Measurements from ENCODE around the gene ALAS1. TPM values are rescaled to one million over a fixed set of nuclear protein-coding genes. Genes with fewer than 3 reads are reported as not detected.

Gene ALAS1
- total RNA-seq, 1 experiment from 2014 or later: 41.6 TPM

GRCh38 chr3:52256159-52256558, 58.2 kb downstream of the ALAS1 start:
- Histone ChIP-seq H3K9me3 (ENCODE audit: low read length) (no peaks in the 10 kb centered on the region), H3K4me1 (ENCODE audit: low read length) (peaks cover 36% of the 10 kb centered on the region), H3K79me2 (ENCODE audit: low read length) (peaks cover 22% of the 10 kb centered on the region; the same call in 1 of the 2 replicates), H3K27ac (ENCODE audit: low read length) (no peak overlapping the region), H3K4me3 (ENCODE audit: low read length) (no peak overlapping the region), H4K20me1 (ENCODE audit: insufficient read depth, low read depth, low read length) (peaks cover 24% of the 10 kb centered on the region; the same call in 1 of the 2 replicates), H2AFZ (ENCODE audit: low read length) (no peak overlapping the region), H3K36me3 (ENCODE audit: insufficient read depth, low read length) (peaks cover 64% of the 10 kb centered on the region), H3K9me2 (replicated peaks; ENCODE audit: insufficient read depth, low read length) (no peaks in the 10 kb centered on the region), H3K4me2 (ENCODE audit: low read depth, low read length, poor library complexity, severe bottlenecking) (no peak overlapping the region), H3K27me3 (ENCODE audit: low read length) (no peaks in the 10 kb centered on the region), H3K9ac (ENCODE audit: low read length) (no peak overlapping the region)
- no peak for DNase-seq

- no peaks in the 10 kb centered on the region for H3K9me3 ChIP-seq (ENCODE audit: low read length)
- H3K4me1 ChIP-seq (ENCODE audit: low read length): peaks cover 36% of the 10 kb centered on the region
- no peaks in the 10 kb centered on the region for H3K27me3 ChIP-seq (ENCODE audit: low read length)
- H3K27ac ChIP-seq (ENCODE audit: low read length): no peak overlapping the region
- H4K20me1 ChIP-seq (ENCODE audit: insufficient read depth, low read depth, low read length): peaks cover 24% of the 10 kb centered on the region; the same call in 1 of the 2 replicates
- H3K36me3 ChIP-seq (ENCODE audit: insufficient read depth, low read length): peaks cover 66% of the 10 kb centered on the region
- no peak overlapping the region for H2AFZ ChIP-seq (ENCODE audit: low read length)
- H3K9ac ChIP-seq (ENCODE audit: low read length): no peak overlapping the region
- H3K79me2 ChIP-seq (ENCODE audit: low read length): peaks cover 25% of the 10 kb centered on the region
- H3K9me2 ChIP-seq (replicated peaks; ENCODE audit: insufficient read depth, low read length): no peaks in the 10 kb centered on the region
- DNase-seq: no peak
- no peak overlapping the region for H3K4me2 ChIP-seq (ENCODE audit: low read depth, low read length, poor library complexity, severe bottlenecking)
- no peak overlapping the region for H3K4me3 ChIP-seq (ENCODE audit: low read length)
Observed at GRCh38 chr3:52256622-52257021, 58.7 kb downstream of the ALAS1 start.

GRCh38 chr3:52257911-52258310, 60.0 kb downstream of the ALAS1 start:
- H3K27ac ChIP-seq (ENCODE audit: low read length): no peak overlapping the region

GRCh38 chr3:52259035-52259434, 61.1 kb downstream of the ALAS1 start:
- H4K20me1 ChIP-seq (ENCODE audit: insufficient read depth, low read depth, low read length): peaks cover 21% of the 10 kb centered on the region
- H3K36me3 ChIP-seq (ENCODE audit: insufficient read depth, low read length): peaks cover 70% of the 10 kb centered on the region
- H3K9ac ChIP-seq (ENCODE audit: low read length): no peak overlapping the region
- H3K4me2 ChIP-seq (ENCODE audit: low read depth, low read length, poor library complexity, severe bottlenecking): no peak overlapping the region
- H3K4me3 ChIP-seq (ENCODE audit: low read length): no peak overlapping the region
- H3K4me1 ChIP-seq (ENCODE audit: low read length): peaks cover 39% of the 10 kb centered on the region
- no peaks in the 10 kb centered on the region for H3K9me3 ChIP-seq (ENCODE audit: low read length)
- no peaks in the 10 kb centered on the region for H3K27me3 ChIP-seq (ENCODE audit: low read length)
- DNase-seq: no peak
- H2AFZ ChIP-seq (ENCODE audit: low read length): no peak overlapping the region
- H3K79me2 ChIP-seq (ENCODE audit: low read length): peaks cover 50% of the 10 kb centered on the region
- H3K9me2 ChIP-seq (replicated peaks; ENCODE audit: insufficient read depth, low read length): no peaks in the 10 kb centered on the region
- H3K27ac ChIP-seq (ENCODE audit: low read length): no peak overlapping the region

More at GRCh38 chr3:52257911-52258310, 60.0 kb downstream of the ALAS1 start:
- Histone ChIP-seq H3K9me2 (replicated peaks; ENCODE audit: insufficient read depth, low read length) (no peaks in the 10 kb centered on the region), H3K4me3 (ENCODE audit: low read length) (no peak overlapping the region), H3K27me3 (ENCODE audit: low read length) (no peaks in the 10 kb centered on the region), H3K9ac (ENCODE audit: low read length) (no peak overlapping the region), H4K20me1 (ENCODE audit: insufficient read depth, low read depth, low read length) (peaks cover 24% of the 10 kb centered on the region; the same call in 1 of the 2 replicates), H3K4me2 (ENCODE audit: low read depth, low read length, poor library complexity, severe bottlenecking) (no peak overlapping the region), H3K79me2 (ENCODE audit: low read length) (peaks cover 38% of the 10 kb centered on the region), H3K36me3 (ENCODE audit: insufficient read depth, low read length) (peaks cover 69% of the 10 kb centered on the region), H2AFZ (ENCODE audit: low read length) (no peak overlapping the region), H3K4me1 (ENCODE audit: low read length) (peaks cover 44% of the 10 kb centered on the region), H3K9me3 (ENCODE audit: low read length) (no peaks in the 10 kb centered on the region)
- DNase-seq: no peak

GRCh38 chr3:52259448-52259847, 61.5 kb downstream of the ALAS1 start:
- Histone ChIP-seq H3K4me3 (ENCODE audit: low read length) (no peak overlapping the region), H3K4me2 (ENCODE audit: low read depth, low read length, poor library complexity, severe bottlenecking) (no peak overlapping the region), H2AFZ (ENCODE audit: low read length) (no peak overlapping the region), H3K9ac (ENCODE audit: low read length) (no peak overlapping the region), H3K27ac (ENCODE audit: low read length) (no peak overlapping the region), H3K27me3 (ENCODE audit: low read length) (no peaks in the 10 kb centered on the region), H3K4me1 (ENCODE audit: low read length) (peaks cover 35% of the 10 kb centered on the region), H3K9me2 (replicated peaks; ENCODE audit: insufficient read depth, low read length) (no peaks in the 10 kb centered on the region), H4K20me1 (ENCODE audit: insufficient read depth, low read depth, low read length) (peaks cover 17% of the 10 kb centered on the region), H3K36me3 (ENCODE audit: insufficient read depth, low read length) (peaks cover 74% of the 10 kb centered on the region), H3K9me3 (ENCODE audit: low read length) (no peaks in the 10 kb centered on the region), H3K79me2 (ENCODE audit: low read length) (peaks cover 54% of the 10 kb centered on the region)
- DNase-seq: no peak

GRCh38 chr3:52262447-52262846, 64.5 kb downstream of the ALAS1 start:
- Histone ChIP-seq H3K4me1 (ENCODE audit: low read length) (peaks cover 17% of the 10 kb centered on the region), H3K4me3 (ENCODE audit: low read length) (no peak overlapping the region), H3K9me2 (replicated peaks; ENCODE audit: insufficient read depth, low read length) (no peaks in the 10 kb centered on the region)

More at GRCh38 chr3:52262447-52262846, 64.5 kb downstream of the ALAS1 start:
- Histone ChIP-seq H3K27me3 (ENCODE audit: low read length) (no peaks in the 10 kb centered on the region), H4K20me1 (ENCODE audit: insufficient read depth, low read depth, low read length) (peaks cover 9% of the 10 kb centered on the region), H3K36me3 (ENCODE audit: insufficient read depth, low read length) (peaks cover 71% of the 10 kb centered on the region), H3K79me2 (ENCODE audit: low read length) (peaks cover 72% of the 10 kb centered on the region), H3K27ac (ENCODE audit: low read length) (no peak overlapping the region), H3K9me3 (ENCODE audit: low read length) (no peaks in the 10 kb centered on the region), H3K9ac (ENCODE audit: low read length) (no peak overlapping the region), H2AFZ (ENCODE audit: low read length) (no peak overlapping the region), H3K4me2 (ENCODE audit: low read depth, low read length, poor library complexity, severe bottlenecking) (no peak overlapping the region)
- no peak for DNase-seq

Other genes starting within 250 kb of the ALAS1 start
- gene GPR62, start 242.8 kb upstream of the ALAS1 start, total RNA-seq (2014; rRNA removed; shearing (Covaris generic); ENCODE audit: low replicate concordance): not detected in 2 replicates
- 16.9 and 17.9 TPM in 2 replicates for gene PCBP4, start 230.7 kb upstream of the ALAS1 start, total RNA-seq (2014; rRNA removed; shearing (Covaris generic); ENCODE audit: low replicate concordance)
- gene ABHD14B, start 224.1 kb upstream of the ALAS1 start, total RNA-seq (2014; rRNA removed; shearing (Covaris generic); ENCODE audit: low replicate concordance): 104 and 118 TPM in 2 replicates
- gene ABHD14A, start 223.1 kb upstream of the ALAS1 start, total RNA-seq (2014; rRNA removed; shearing (Covaris generic); ENCODE audit: low replicate concordance): 36.9 and 58.2 TPM in 2 replicates
- 71.0 and 97.0 TPM in 2 replicates for gene ACY1, start 214.6 kb upstream of the ALAS1 start, total RNA-seq (2014; rRNA removed; shearing (Covaris generic); ENCODE audit: low replicate concordance)
- 2,656 and 3,245 TPM in 2 replicates for gene RPL29, start 202.3 kb upstream of the ALAS1 start, total RNA-seq (2014; rRNA removed; shearing (Covaris generic); ENCODE audit: low replicate concordance)
- gene DUSP7, start 141.6 kb upstream of the ALAS1 start, total RNA-seq (2014; rRNA removed; shearing (Covaris generic); ENCODE audit: low replicate concordance): 11.1 and 21.2 TPM in 2 replicates
- 12.7 and 18.6 TPM in 2 replicates for gene POC1A, start 43.7 kb upstream of the ALAS1 start, total RNA-seq (2014; rRNA removed; shearing (Covaris generic); ENCODE audit: low replicate concordance)
- 7.4 and 26.5 TPM in 2 replicates for gene TLR9, start 27.5 kb downstream of the ALAS1 start, total RNA-seq (2014; rRNA removed; shearing (Covaris generic); ENCODE audit: low replicate concordance)
- gene TWF2, start 41.0 kb downstream of the ALAS1 start, total RNA-seq (2014; rRNA removed; shearing (Covaris generic); ENCODE audit: low replicate concordance): 42.0 and 76.3 TPM in 2 replicates
- 25.5 and 35.4 TPM in 2 replicates for gene PPM1M, start 47.6 kb downstream of the ALAS1 start, total RNA-seq (2014; rRNA removed; shearing (Covaris generic); ENCODE audit: low replicate concordance)
- 30.4 and 42.0 TPM in 2 replicates for gene WDR82, start 80.5 kb downstream of the ALAS1 start, total RNA-seq (2014; rRNA removed; shearing (Covaris generic); ENCODE audit: low replicate concordance)
- 1.6 and 8.3 TPM in 2 replicates for gene GLYCTK, start 89.7 kb downstream of the ALAS1 start, total RNA-seq (2014; rRNA removed; shearing (Covaris generic); ENCODE audit: low replicate concordance)
- gene DNAH1, start 118.2 kb downstream of the ALAS1 start, total RNA-seq (2014; rRNA removed; shearing (Covaris generic); ENCODE audit: low replicate concordance): 2.9 and 8.3 TPM in 2 replicates
- gene BAP1, start 211.8 kb downstream of the ALAS1 start, total RNA-seq (2014; rRNA removed; shearing (Covaris generic); ENCODE audit: low replicate concordance): 45.4 and 91.1 TPM in 2 replicates
- 5.1 and 9.5 TPM in 2 replicates for gene PHF7, start 212.5 kb downstream of the ALAS1 start, total RNA-seq (2014; rRNA removed; shearing (Covaris generic); ENCODE audit: low replicate concordance)
- gene SEMA3G, start 246.9 kb downstream of the ALAS1 start, total RNA-seq (2014; rRNA removed; shearing (Covaris generic); ENCODE audit: low replicate concordance): 0.11 TPM in 1 of 2 replicates, not detected in the other